Heart right ventricle (tissue), 16 donors: ENCODE data around the gene FERMT2. TPM values are rescaled to one million over a fixed set of nuclear protein-coding genes. Genes with fewer than 3 reads are reported as not detected.
"Not testable (repeated sequence)": the region's sequence is repeated elsewhere in the genome, so short reads cannot be mapped to it uniquely, and the experiment has no call there.

ENCODE experiments used
- ATAC-seq, 8 donors: fragments of 200-7000 bp; cut with Tn5 transposase; one replicate each; pipeline ENCODE4 v1.9.1; 2020; ENCODE audit warnings: mild to moderate bottlenecking in 8 of 8, moderate library complexity in 8 of 8, moderate number of reproducible peaks in 1 of 8
- DNase-seq, 2 donors: peaks; one replicate each; pipeline ENCODE4 v3.0.0-alpha.2; 2020
- H3K27ac ChIP-seq, 10 donors: fragments of 200-600 bp; sonication (generic) in 2 of 10; one replicate each; pipeline versions ENCODE4 v1.5.0 to v1.8.0; 2020 to 2022; ENCODE audit warnings: mild to moderate bottlenecking in 3 of 10
- H3K27me3 ChIP-seq, 7 donors: fragments of 200-600 bp; one replicate each; pipeline ENCODE4 v1.8.0; 2021 to 2022; ENCODE audit warnings: mild to moderate bottlenecking in 2 of 7
- H3K36me3 ChIP-seq, 9 donors: fragments of 200-600 bp; sonication (generic) in 1 of 9; one replicate each; pipeline versions ENCODE4 v1.5.0 to v1.8.0; 2020 to 2022; ENCODE audit warnings: mild to moderate bottlenecking in 2 of 9
- H3K4me1 ChIP-seq, 9 donors: fragments of 200-600 bp; sonication (generic) in 1 of 9; one replicate each; pipeline versions ENCODE4 v1.5.0 to v1.8.0; 2020 to 2022; ENCODE audit warnings: mild to moderate bottlenecking in 4 of 9
- H3K4me3 ChIP-seq, 10 donors: fragments of 200-600 bp; sonication (generic) in 2 of 10; one replicate each; pipeline versions ENCODE4 v1.5.0 to v1.8.0; 2020 to 2022; ENCODE audit warnings: mild to moderate bottlenecking in 7 of 10, moderate library complexity in 2 of 10
- H3K9me3 ChIP-seq, 11 donors: fragments of 200-600 bp in 10 of 11; sonication (generic) in 2 of 11; one replicate each; pipeline versions ENCODE4 v1.5.0 to v1.8.0; 2013 to 2022; ENCODE audit warnings: mild to moderate bottlenecking in 2 of 11, control low read depth in 1 of 11, moderate library complexity in 1 of 11
- WGBS, 2 donors: extraction: QIAGEN DNeasy Blood & Tissue Kit; methylation state at CpG; one replicate each; pipeline ENCODE4 v1.1.7; 2013; ENCODE audit warnings: inconsistent platforms in 1 of 2; 5-methylcytosine and 5-hydroxymethylcytosine counted together
- intact Hi-C, 10 donors: fragments of 100-400 bp; cut with DNase I; formaldehyde crosslinking; loops; one replicate each; pipeline versions ENCODE4 v1.11.1 to v1.14.2; 2022
- polyA plus RNA-seq, 2 donors: library from polyadenylated mRNA; stranded (reverse); fragments of 200-250 nt; gene quantifications; one replicate each; pipeline ENCODE4 v1.2.3, GENCODE V29; 2013
- total RNA-seq, 10 donors: library from RNA; stranded (reverse); fragmentation: NEBNext Ultra II Directional in 3 of 10; extraction: Animal tissue kit (Norgen Biotek cat#: 25700) in 3 of 10; gene quantifications; one replicate each; pipeline versions ENCODE4 v1.2.1 to v1.2.4, GENCODE V29; 2021 to 2023
- TF ChIP-seq, protein P1 (sequence below), 9 donors: fragments of 200-600 bp; sonication (generic) in 2 of 9; IDR thresholded peaks; one replicate each; pipeline versions ENCODE4 v1.5.0 to v1.8.0; 2021 to 2022; ENCODE audit warnings: antibody characterized with exemption in 9 of 9, mild to moderate bottlenecking in 5 of 9, moderate library complexity in 1 of 9
- donor health status: Arrhythmogenic right ventricular cardiomyopathy.
- donor health status: ischemic (EF 13 %, LVEDD 7.1; RV severe dilation, severe dysfunction).
- donor health status: healthy with polysubstance abuse.
- donor health status: DM: no; HTN: yes; CAD: no.
- donor health status: DM: no; HTN: no; CAD: no.
- donor health status: ischemic (EF 25% LVEDD 6.9; RV normal size, moderate dysfunction).
- donor health status: ischemic (EF 25% LVEDD 5.7; RV mildly dilated, moderate dysfunction).
- donor health status: healthy.
- donor health status: DM: yes; HTN: yes; CAD: no.
- donor health status: Ischemic cardiomyopathy.
- donor health status: ischemic (EF 35%, LVEDD 5.7; RV mildly dilated, moderate dysfunction).
- donor health status: nonischemic (EF 11% LVEDD 7.7; RV severe dilation, severe dysfunction).
- donor health status: DM: yes; HTN: yes; CAD: no.
- donor health status: PGD.
- donor health status: ischemic (EF 29% LVEDD 5.4; RV normal size, mild dysfunction).
- donor health status: nonischemic (EF 23%, LVEDD 6.1; RV moderate dilation, normal function).

FERMT2 gene
- total and polyA plus RNA-seq, 12 donors: 45.7 to 175 (median 111) TPM

DNA sequence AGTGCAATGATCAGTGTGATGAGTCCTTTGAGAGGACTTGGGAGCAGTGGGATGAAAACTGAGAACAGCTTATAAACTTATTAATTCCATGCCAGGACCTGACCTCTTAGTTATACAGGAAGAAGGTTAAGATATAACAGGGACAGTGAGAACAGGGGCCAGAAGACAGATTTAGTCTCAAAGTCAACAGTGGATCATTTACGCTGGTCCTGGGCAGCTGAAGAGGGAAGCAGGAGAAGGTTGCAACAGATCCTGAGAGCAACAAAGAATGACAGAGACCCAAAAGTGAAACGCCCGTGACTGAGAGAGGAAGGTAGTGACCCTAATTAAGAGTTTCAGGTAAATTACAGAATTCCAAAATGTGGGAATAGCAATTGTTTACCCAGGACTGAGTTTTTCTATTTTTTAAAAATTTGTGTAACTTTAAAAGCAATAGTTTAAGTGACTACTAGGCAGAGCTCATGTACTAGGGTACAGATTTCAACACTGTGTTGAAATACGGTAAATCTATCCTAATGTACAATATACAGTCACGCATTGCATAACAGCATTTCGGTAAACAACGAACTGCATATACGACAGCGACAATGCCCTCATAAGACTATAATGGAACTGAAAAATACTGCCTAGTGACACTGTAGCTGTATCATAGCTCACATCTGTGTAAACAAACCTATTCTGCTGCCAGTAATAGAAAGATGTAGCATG lies 81.8 kb downstream of the FERMT2 start:
- no peak for ATAC-seq

DNA sequence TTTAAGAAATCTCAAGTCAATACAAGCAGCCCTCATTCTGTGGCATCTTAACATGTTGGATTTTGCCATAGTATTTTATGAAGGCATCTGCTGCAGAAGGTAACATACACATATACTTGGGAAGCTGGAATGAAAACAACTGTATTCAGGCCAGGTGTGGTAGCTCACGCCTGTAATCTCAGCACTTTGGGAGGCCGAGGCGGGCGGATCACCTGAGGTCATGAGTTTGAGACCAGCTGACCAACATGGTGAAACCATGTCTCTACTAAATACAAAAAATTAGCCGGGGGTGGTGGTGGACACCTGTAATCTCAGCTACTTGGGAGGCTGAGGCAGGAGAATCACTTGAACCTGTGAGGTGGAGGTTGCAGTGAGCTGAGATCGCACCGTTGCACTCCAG lies 86.0 kb downstream of the FERMT2 start:
- Histone ChIP-seq H3K4me1 (peaks cover 0 to 19% (median 7%) of the 10 kb centered on the region in 9 donors), H3K36me3 (peaks cover 0 to 100% (median 43%) of the 10 kb centered on the region in 9 donors)
- ATAC-seq, H3K9me3 ChIP-seq, DNase-seq, intact Hi-C loops, H3K27me3 ChIP-seq, H3K27ac ChIP-seq, H3K4me3 ChIP-seq: not testable (repeated sequence)
- 97% methylated on average over 7 of the region's 7 CpGs for WGBS, 2 donors

More for the DNA sequence above, 81.8 kb downstream of the FERMT2 start:
- 92 to 95% methylated on average over 9 of the region's 9 CpGs for WGBS, 2 donors
- Histone ChIP-seq H3K36me3 (peaks cover 3 to 100% (median 82%) of the 10 kb centered on the region in 9 donors), H3K27me3 (no peaks in the 10 kb centered on the region), H3K27ac (no peak overlapping the region), H3K4me3 (no peak overlapping the region), H3K4me1 (peaks cover 0 to 8% (median 0%) of the 10 kb centered on the region in 9 donors), H3K9me3 (no peaks in the 10 kb centered on the region)
- intact Hi-C loops: no loop called here
- TF ChIP-seq, protein P1, sequence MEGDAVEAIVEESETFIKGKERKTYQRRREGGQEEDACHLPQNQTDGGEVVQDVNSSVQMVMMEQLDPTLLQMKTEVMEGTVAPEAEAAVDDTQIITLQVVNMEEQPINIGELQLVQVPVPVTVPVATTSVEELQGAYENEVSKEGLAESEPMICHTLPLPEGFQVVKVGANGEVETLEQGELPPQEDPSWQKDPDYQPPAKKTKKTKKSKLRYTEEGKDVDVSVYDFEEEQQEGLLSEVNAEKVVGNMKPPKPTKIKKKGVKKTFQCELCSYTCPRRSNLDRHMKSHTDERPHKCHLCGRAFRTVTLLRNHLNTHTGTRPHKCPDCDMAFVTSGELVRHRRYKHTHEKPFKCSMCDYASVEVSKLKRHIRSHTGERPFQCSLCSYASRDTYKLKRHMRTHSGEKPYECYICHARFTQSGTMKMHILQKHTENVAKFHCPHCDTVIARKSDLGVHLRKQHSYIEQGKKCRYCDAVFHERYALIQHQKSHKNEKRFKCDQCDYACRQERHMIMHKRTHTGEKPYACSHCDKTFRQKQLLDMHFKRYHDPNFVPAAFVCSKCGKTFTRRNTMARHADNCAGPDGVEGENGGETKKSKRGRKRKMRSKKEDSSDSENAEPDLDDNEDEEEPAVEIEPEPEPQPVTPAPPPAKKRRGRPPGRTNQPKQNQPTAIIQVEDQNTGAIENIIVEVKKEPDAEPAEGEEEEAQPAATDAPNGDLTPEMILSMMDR (IDR thresholded peaks at IDR 0.05): no peak
- DNase-seq: no peak

GRCh38 chr14:52863334-52863700 lies 87.5 kb downstream of the FERMT2 start:
- WGBS, 2 donors: 67 to 79% methylated on average over 1 of the region's 1 CpG
- Histone ChIP-seq H3K4me3 (no peak overlapping the region), H3K4me1 (peaks cover 0 to 19% (median 7%) of the 10 kb centered on the region in 9 donors), H3K27me3 (no peaks in the 10 kb centered on the region), H3K9me3 (no peaks in the 10 kb centered on the region), H3K27ac (peak overlapping the region in 4 of 10 donors; percentile 4 to 57 (median 6)), H3K36me3 (peaks cover 0 to 100% (median 40%) of the 10 kb centered on the region in 9 donors)
- TF ChIP-seq, protein P1 (IDR thresholded peaks at IDR 0.05): no peak
- DNase-seq: no peak
- no peak for ATAC-seq
- intact Hi-C loops: no loop called here

GRCh38 chr14:52862632-52863333 lies 88.1 kb downstream of the FERMT2 start:
- Histone ChIP-seq H3K4me3 (no peak overlapping the region), H3K36me3 (peaks cover 0 to 100% (median 39%) of the 10 kb centered on the region in 9 donors), H3K27me3 (no peaks in the 10 kb centered on the region), H3K4me1 (peaks cover 0 to 19% (median 7%) of the 10 kb centered on the region in 9 donors), H3K27ac (peak overlapping the region in 4 of 10 donors; percentile 4 to 57 (median 6)), H3K9me3 (no peaks in the 10 kb centered on the region)
- 43 to 44% methylated on average over 4 of the region's 4 CpGs for WGBS, 2 donors
- TF ChIP-seq, protein P1 (IDR thresholded peaks at IDR 0.05): no peak
- DNase-seq: no peak
- ATAC-seq: peak in 1 of 8 donors; percentile 63
- intact Hi-C loops: no loop called here
